HepG2 (cell line): ENCODE results near the gene MYH7. TPM values are rescaled to one million over a fixed set of nuclear protein-coding genes. Genes with fewer than 3 reads are reported as not detected.

Experiments used
- ATAD3A ChIP-seq: sonication (generic); formaldehyde crosslinking; IDR thresholded peaks from 2 replicates; pipeline ENCODE4 v1.4.0; 2020; ENCODE audit warnings: missing genetic modification reagents
- ATF5 ChIP-seq: sonication (generic); formaldehyde crosslinking; IDR thresholded peaks from 2 replicates; pipeline ENCODE4 v1.4.0; 2020; ENCODE audit warnings: mild to moderate bottlenecking, low read depth, missing genetic modification reagents
- CEBPZ ChIP-seq: IDR thresholded peaks from 2 replicates; pipeline ENCODE4 v1.6.1; 2012; ENCODE audit warnings: low read length, improper control_type of control experiment
- CREM ChIP-seq, 2 experiments: sonication (generic) in 1 of 2; formaldehyde crosslinking in 1 of 2; IDR thresholded peaks; 2 replicates each; pipeline versions ENCODE4 v1.4.0 to v1.6.1; 2016 to 2020; ENCODE audit warnings: antibody characterized with exemption in 1 of 2, mild to moderate bottlenecking in 1 of 2, missing genetic modification reagents in 1 of 2
- GATA4 ChIP-seq: sonication (generic); IDR thresholded peaks from 2 replicates; pipeline ENCODE4 v1.6.1; 2016; ENCODE audit warnings: antibody characterized with exemption, low read depth, borderline replicate concordance
- POLR2AphosphoS2 ChIP-seq: IDR thresholded peaks from 2 replicates; pipeline ENCODE4 v1.6.1; 2011; ENCODE audit warnings: low read depth, low read length, improper control_type of control experiment
- SALL1 ChIP-seq: sonication (generic); formaldehyde crosslinking; IDR thresholded peaks from 2 replicates; pipeline ENCODE4 v1.8.0; 2022; ENCODE audit warnings: mild to moderate bottlenecking, missing genetic modification reagents
- SMAD1 ChIP-seq: sonication (generic); formaldehyde crosslinking; IDR thresholded peaks from 2 replicates; pipeline ENCODE4 v1.4.0; 2020; ENCODE audit warnings: missing genetic modification reagents, low read depth, mild to moderate bottlenecking, borderline replicate concordance
- SRSF9 ChIP-seq: fragments of 200-400 bp; formaldehyde crosslinking; IDR thresholded peaks from 2 replicates; pipeline ENCODE4 v1.6.1; 2018; ENCODE audit warnings: borderline replicate concordance, mild to moderate bottlenecking, low read depth, low read length; ENCODE audit not compliant: insufficient read depth, poor library complexity, severe bottlenecking
- SYNCRIP ChIP-seq: fragments of 200-400 bp; formaldehyde crosslinking; IDR thresholded peaks from 2 replicates; pipeline ENCODE4 v1.6.1; 2018; ENCODE audit warnings: mild to moderate bottlenecking, low read depth, low read length; ENCODE audit not compliant: insufficient read depth
- TFE3 ChIP-seq: IDR thresholded peaks from 2 replicates; pipeline ENCODE4 v1.6.1; 2016
- XRCC5 ChIP-seq: fragments of 200-400 bp; formaldehyde crosslinking; optimal IDR thresholded peaks from 2 replicates; pipeline ENCODE3; 2017; ENCODE audit warnings: mild to moderate bottlenecking, low read length
- YEATS2 ChIP-seq: sonication (generic); formaldehyde crosslinking; IDR thresholded peaks from 2 replicates; pipeline ENCODE4 v1.4.0; 2020; ENCODE audit warnings: missing genetic modification reagents, borderline replicate concordance
- ZBTB7A ChIP-seq: sonication (generic); formaldehyde crosslinking; IDR thresholded peaks from 2 replicates; pipeline ENCODE4 v1.8.0; 2022; ENCODE audit warnings: mild to moderate bottlenecking, missing genetic modification reagents
- ZMYM3 ChIP-seq: sonication (generic); formaldehyde crosslinking; IDR thresholded peaks from 2 replicates; pipeline ENCODE4 v1.5.1; 2020; ENCODE audit warnings: mild to moderate bottlenecking, missing genetic modification reagents
- ZMYM4 ChIP-seq: sonication (generic); formaldehyde crosslinking; IDR thresholded peaks from 2 replicates; pipeline ENCODE4 v1.8.1; 2023; ENCODE audit warnings: mild to moderate bottlenecking, missing genetic modification reagents
- ZNF121 ChIP-seq: sonication (generic); formaldehyde crosslinking; IDR thresholded peaks from 2 replicates; pipeline ENCODE4 v1.5.0; 2020; ENCODE audit warnings: mild to moderate bottlenecking, missing genetic modification reagents
- ZNF503 ChIP-seq: sonication (generic); formaldehyde crosslinking; IDR thresholded peaks from 2 replicates; pipeline ENCODE4 v1.4.0; 2020; ENCODE audit warnings: missing genetic modification reagents
- ZNF747 ChIP-seq: sonication (generic); formaldehyde crosslinking; IDR thresholded peaks from 2 replicates; pipeline ENCODE4 v1.8.1; 2023; ENCODE audit warnings: missing genetic modification reagents, mild to moderate bottlenecking, borderline replicate concordance
- polyA plus RNA-seq, 8 experiments: library from polyadenylated mRNA; depleted of rRNA in 3 of 8; stranded (reverse) in 7 of 8; unstranded in 1 of 8; fragments of >200 nt; fragmentation: Illumina TruSeq in 4 of 8; extraction: Trizol in 4 of 8; gene quantifications; 2 replicates each; pipeline versions ENCODE4 v1.2.1 to v1.2.3, GENCODE V29; 2011 to 2016; ENCODE audit warnings: low read depth in 4 of 8, missing spikeins in 1 of 8, mixed read lengths in 1 of 8; ENCODE audit not compliant: insufficient read depth in 1 of 8
- total RNA-seq, 5 experiments: library from RNA; depleted of rRNA; stranded (reverse); fragments of >200 nt; fragmentation: Illumina TruSeq; extraction: Trizol; gene quantifications; 2 replicates each; pipeline ENCODE4 v1.2.3, GENCODE V29; 2016; ENCODE audit warnings: low read depth in 1 of 5

MYH7 gene
- total and polyA plus RNA-seq, 2 of the 13 experiments (the other 11 are each of a cell fraction or from before 2014, with no cell fraction given), result 0.04 TPM; not detected in 1

GRCh38 chr14:23469127-23469905 lies 33.9 kb upstream of the MYH7 start, which contains the start of gene NGDN (continued):
- TF ChIP-seq SRSF9 (no peak), CREM (IDR thresholded peaks at IDR 0.05) (peak; percentile 99), CREM (CRISPR knock-in tag; IDR thresholded peaks at IDR 0.05) (peak; percentile 82; the same call in 1 of the 2 replicates), ZNF121 (CRISPR knock-in tag) (no peak; the same call in 1 of the 2 replicates), SYNCRIP (no peak), ZMYM4 (CRISPR knock-in tag) (peak; percentile 100), SMAD1 (peak; percentile 89), ZBTB7A (no peak), CEBPZ (peak; percentile 86), ZNF503 (peak; percentile 31; the same call in 1 of the 2 replicates), GATA4 (peak; percentile 71; the same call in 1 of the 2 replicates), ZMYM3 (CRISPR knock-in tag) (no peak; the same call in 1 of the 2 replicates), ATF5 (CRISPR knock-in tag) (peak; percentile 28; the same call in 1 of the 2 replicates), ZNF747 (peak; percentile 96), XRCC5 (peak; percentile 92), POLR2AphosphoS2 (no peak), TFE3 (peak; percentile 61; the same call in 1 of the 2 replicates), ATAD3A (CRISPR knock-in tag) (peak; percentile 96; the same call in 1 of the 2 replicates), YEATS2 (CRISPR knock-in tag) (peak; percentile 99), SALL1 (peak; percentile 95)
